HG02840 (cell line): ENCODE measurements around the gene PAK1IP1.
"Not testable (repeated sequence)": the region's sequence is repeated elsewhere in the genome, so short reads cannot be mapped to it uniquely, and the experiment has no call there.

Experiments used
- ATAC-seq: cut with Tn5 transposase; IDR thresholded peaks from one replicate; pipeline ENCODE4 v1.9.1; 2021; ENCODE audit warnings: mild to moderate bottlenecking, moderate library complexity, moderate number of reproducible peaks; ENCODE audit not compliant: unreplicated experiment, low FRiP score

PAK1IP1 gene

DNA sequence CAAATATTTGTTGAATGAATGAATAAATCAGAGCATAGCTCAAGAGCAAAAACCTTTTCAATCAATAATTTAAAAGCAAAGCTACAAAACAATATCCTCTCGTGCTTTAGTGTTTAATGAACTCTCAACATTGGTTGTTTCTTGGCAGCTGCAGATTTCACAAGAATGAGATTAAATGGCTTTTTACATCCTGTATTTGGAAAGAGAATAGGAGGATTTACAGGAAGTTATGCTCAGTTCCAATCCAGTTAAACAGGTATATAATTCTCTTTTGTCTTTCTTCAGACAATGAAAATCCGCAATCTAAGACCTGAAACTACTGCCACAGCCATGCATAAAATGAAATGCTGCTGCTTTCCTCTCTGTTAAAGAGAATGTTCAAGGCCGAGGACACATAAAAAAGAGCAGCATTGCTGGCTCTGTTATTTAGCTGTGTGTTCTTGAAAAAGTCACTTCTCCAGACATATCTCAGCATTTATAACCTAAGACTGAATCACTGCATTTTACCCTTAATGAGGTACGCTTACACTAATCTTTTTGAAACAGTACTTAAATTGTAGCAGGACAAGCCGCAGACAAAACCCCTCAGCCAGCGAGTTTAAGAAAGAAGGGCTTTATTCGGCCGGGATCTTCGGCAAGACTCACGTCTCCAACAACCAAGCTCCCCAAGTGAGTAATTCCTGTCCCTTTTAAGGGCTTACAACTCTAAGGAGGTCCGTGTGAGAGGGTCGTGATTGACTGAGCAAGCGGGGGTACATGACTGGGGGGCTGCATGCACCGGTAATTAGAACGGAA lies 3.9 kb upstream of the PAK1IP1 start:
- no peak for ATAC-seq

DNA sequence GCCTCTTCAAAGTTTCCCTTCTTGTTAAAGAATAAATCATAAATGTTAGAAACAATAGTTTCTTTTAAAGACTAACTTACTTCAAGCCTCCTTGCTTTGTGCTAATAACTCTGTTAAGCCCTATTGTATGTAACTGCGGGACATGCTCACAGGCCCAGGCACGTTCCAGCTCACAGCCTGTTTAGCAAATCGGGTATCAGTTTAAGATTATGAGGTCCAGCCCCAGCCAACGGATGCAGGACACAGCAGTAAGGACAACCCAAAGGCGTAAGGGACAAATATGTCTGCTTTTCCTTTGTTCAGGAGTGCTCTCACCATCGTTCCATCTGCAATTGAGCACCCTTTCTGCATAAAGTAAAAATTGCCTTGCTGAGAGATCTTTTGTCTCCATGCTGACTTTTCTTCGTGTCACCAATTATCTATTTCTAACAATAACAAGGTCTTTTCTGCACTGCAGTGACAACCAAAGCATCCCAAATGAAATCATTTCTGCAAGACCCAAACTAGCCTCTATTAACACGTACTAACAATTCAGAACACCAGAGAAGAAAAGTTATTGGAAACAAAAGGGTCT lies 1.7 kb upstream of the PAK1IP1 start:
- ATAC-seq = no peak

DNA sequence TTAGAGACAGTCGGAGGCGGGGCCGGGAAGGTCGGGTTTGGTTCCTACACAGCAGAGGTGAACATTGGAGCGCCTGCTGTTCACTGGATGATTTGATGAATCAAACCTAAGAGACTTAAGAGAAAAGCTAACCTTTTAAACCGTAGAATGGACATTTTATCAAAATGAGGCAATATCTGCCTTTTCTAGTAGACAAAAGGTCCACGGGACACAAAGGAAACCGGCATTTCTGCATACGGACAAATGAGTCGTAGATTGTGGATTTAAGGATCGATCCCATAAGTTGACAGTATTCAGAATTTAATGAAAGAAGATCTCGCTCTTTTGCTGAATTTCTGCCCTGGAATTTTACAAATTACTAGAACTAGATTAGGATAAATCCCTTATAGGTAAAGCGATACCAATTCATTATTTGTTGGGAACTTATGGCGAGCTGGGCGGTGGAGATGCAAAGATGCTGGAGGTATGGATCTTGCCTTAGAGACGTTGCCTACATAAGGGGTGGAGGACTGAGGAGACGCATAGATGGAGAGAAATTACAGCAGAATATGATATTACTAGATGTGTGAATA lies 400 bp downstream of the PAK1IP1 start:
- no peak for ATAC-seq

DNA sequence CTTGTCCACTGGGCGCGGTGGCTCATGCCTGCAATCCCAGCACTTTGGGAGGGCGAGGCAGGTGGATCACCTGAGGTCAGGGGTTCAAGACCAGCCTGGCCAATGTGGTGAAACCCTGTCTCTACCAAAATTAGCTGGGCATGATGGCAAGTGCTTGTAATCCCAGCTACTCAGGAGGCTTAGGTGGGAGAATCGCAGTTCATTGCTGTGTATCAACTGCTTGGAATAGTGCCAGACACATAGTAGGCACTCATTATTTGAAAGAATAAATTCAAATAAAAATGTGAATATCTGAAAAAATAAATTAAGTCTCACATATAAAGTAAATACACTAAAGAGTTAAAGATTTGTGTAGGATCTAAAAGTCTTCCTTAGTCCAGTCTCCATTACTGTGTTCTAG lies 1.9 kb downstream of the PAK1IP1 start:
- ATAC-seq = no peak

DNA sequence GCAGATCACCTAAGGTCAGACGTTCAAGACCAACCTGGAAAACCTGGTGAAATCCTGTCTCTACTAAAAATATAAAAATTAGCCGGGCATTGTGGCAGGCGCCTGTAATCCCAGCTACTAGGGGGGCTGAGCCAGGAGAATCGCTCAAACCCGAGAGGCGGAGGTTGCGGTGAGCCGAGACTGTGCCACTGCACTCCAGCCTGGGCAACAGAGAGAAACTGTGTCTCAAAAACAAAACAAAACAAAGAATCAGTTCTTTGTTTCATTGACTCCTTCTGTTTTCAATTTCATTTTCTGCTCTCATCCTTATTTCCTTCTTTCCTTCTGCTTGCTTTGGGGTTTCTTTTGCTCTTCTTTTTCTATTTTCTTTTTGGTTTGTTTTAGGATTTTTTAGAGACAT lies 19.2 kb downstream of the PAK1IP1 start:
- no peak for ATAC-seq

DNA sequence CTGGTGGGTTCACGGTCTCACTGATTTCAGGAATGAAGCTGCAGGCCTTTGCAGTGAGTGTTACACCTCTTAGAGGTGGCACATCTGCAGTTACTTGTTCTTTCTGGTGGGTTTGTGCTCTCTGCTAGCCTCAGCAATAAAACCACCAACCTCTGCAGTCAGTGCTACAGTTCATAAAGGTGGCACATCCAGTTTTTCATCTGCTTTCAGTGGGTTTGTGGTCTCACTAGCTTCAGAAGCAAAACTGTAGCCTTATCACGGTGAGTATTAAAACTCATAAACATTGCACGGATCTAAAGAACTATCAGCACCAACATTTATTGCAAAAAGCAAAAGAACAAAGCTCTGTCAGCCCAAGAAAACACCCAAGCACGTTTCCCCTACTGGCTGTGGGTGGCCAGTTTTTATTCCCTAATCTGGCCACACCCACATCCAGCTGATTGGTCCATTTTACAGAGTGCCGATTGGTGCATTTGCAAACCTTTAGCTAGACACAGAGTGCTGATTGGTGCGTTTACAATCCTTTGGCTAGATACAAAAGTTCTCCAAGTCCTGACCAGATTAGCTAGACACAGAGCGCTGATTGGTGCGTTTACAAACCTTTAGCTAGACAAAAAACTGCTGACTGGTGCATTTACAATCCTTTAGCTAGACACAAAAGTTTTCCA lies 24.7 kb downstream of the PAK1IP1 start:
- no peak for ATAC-seq

DNA sequence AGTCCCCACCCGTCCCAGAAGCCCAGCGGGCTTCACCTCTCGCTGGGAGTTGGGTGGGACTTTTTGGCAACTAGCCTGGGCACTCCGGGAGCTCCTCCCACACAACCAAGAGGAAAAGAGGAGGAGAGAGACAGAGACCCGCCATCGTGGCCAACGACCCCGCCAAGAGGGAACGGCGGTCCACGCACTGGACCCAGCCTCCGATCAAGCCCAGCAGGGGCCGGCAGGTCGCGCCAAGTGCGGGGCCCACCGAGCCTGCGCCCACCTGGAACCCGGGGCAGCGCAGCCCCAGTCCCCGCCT lies 25.1 kb downstream of the PAK1IP1 start:
- ATAC-seq = no peak

DNA sequence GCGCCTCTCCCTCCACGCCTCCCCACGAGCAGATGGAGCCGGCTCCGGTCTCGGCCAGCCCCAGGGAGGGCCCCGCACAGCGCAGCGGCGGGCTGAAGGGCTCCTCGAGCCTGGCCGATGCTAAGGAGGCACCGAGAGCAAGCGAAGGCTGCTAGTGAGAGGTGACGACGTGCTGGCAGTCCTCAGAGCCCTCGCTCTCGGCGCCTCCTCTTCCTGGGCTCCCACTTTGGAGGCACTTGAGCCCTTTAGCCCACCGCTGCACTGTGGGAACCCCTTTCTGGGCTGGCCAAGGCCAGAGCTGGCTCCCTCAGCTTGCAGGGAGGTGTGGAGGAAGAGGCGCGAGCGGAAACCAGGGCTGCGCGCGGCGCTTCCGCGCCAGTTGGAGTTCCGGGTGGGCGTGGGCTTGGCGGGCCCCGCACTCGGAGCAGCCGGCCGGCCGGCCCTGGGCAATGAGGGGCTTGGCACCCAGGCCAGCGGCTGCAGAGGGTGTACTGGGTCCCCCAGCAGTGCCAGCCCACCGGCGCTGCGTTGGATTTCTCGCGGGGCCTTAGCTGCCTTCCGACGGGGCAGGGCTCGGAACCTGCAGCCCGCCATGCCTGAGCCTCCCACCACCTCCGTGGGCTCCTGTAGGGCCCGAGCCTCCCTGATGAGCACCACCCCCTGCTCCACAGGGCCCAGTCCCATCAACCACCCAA lies 25.6 kb downstream of the PAK1IP1 start:
- no peak for ATAC-seq

DNA sequence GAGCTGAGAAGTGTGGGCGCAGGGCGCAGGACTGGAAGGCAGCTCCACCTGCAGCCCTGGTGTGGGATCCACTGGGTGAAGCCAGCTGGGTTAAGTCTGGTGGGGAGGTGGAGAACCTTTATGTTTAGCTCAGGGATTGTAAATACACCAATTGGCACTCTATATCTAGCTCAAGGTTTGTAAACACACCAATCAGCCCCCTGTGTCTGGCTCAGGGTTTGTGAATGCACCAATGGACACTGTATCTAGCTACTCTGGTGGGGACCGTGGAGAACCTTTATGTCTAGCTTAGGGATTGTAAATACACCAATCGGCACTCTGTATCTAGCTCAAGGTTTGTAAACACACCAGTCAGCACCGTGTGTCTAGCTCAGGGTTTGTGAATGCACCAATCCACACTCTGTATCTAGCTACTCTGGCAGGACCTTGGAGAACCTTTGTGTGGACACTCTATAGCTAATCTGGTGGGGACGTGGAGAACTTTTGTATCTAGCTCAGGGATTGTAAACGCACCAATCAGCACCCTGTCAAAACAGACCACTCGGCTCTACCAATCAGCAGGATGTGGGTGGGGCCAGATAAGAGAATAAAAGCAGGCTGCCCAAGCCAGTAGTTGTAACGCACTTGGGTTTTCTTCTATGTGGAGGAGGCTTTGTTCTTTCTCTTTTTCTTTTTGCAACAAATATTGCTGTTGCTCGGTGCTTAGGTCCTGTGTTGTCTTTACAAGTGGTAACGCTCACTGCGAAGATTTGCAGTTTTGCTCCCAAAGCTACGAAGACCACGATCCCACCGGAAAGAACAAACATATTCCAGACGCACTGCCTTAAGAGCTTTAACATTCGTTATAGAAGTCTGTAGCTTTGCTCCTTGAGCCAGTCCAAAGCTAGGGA lies 26.4 kb downstream of the PAK1IP1 start:
- ATAC-seq = not testable (repeated sequence)

DNA sequence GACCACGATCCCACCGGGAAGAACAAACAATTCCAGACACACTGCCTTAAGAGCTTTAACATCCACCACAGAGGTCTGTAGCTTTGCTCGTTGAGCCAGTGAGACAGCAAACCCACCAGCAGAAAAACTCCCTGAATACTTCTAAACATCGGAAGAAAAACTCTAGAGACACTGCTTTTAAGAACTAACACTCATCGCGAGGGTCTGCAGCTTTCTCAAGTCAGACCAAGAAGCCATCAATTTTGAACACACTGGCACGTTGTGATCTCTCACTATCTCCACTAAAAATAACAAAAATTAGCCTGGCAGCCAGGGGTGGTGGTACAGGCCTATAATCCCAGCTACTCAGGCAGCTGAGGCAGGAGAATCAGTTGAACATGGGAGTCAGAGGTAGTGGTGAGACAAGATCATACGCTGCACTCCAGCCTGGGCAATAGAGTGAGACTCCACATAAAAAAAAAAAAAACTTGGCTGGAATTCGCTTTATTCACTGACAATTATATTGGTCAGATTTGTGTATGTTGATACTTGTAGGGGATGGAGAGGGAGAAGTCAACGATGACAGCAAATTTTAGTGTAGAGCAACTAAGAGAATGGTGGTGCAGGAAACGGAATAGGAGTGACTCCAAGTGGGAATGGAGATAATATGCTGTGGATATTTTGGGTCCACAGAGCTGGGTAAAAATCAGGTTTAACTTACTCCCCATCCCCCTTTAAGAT lies 27.2 kb downstream of the PAK1IP1 start:
- no peak for ATAC-seq

DNA sequence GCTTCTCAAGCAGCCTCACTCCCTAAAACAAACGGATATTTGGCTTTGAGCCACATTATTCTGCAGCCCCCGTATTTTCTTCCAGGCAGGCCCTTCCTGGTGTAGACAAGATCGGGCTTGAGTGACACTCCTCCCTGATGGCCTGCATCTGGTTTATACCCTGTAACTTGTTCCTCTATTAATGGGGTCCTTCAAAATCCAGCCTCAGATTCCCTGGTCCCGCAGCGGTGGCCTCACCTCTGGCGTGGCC lies 27.7 kb downstream of the PAK1IP1 start:
- ATAC-seq = no peak

DNA sequence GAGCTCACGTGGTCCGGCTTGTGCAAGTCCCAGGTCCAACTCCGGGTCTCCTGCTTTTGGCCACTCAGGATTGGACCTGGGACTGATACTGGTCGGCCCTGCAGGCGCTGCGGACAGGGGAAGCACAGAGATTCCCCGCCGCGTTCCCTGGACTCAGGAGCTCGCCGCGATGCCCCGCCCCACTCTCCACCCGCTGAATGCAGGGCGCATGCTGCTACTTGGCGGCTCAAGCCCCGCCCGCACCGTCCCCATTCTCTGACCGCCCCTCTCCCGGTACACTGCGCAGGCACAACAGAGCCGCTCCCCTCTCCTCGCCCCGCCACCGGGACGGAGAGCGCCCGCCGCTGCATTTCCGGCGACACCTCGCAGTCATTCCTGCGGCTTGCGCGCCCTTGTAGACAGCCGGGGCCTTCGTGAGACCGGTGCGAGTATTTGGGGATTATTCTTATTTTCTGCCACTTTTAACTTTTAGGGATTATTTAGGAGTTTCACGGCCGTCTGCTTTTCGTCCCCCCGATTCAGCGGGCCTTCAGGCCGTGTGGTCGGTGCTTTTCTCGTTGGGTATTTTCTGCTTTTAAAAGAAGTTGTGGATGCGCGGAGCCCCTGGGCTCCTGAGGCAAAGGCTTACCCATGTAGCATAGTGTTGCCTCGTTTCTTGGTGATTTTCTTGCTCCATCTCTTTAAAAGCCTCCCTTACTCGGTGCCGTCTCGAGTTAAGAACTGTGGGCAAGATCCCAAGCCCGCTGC lies 28.2 kb downstream of the PAK1IP1 start, which contains the start of gene TMEM14C:
Gene TMEM14C, plus strand, starts transcription at position 251 of the 747 bp plus-strand sequence. CDS start 1,544 bp downstream, outside the sequence.
- ATAC-seq = peak; percentile 99

DNA sequence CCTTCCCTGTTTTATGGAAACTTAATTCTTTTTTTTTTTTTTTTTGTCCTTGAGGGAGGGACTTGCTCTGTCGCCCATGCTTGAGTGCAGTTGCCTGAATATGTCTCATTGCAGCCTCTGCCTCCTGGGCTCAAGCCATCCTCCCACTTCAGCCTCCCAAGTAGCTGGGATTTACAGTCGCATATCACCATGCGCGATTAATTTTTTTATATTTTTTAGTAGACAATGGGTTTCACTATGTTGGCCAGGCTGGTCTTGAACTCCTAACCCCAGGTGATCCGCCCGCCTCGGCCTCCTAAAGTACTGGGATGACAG lies 28.8 kb downstream of the PAK1IP1 start:
- ATAC-seq = no peak

DNA sequence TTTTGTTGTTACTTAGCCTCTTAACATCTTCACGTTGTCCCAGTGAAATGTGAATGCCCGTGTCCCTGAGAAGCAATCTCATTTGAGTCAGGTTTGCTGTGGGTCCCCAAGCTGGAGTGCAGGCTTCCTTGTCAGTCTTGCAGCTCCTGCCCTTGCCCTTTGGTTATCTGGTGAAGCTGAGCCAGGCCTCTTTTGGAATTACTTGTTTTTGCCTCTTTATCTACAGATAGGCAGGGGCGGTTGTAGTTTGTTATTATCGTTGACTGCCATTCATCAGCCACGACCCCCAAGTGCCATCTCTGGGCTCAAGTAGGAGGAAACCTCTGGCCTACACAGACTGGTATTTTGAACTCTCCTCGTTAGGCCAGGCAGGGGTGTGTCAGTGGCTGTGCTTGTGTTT lies 30.3 kb downstream of the PAK1IP1 start:
- no peak for ATAC-seq

DNA sequence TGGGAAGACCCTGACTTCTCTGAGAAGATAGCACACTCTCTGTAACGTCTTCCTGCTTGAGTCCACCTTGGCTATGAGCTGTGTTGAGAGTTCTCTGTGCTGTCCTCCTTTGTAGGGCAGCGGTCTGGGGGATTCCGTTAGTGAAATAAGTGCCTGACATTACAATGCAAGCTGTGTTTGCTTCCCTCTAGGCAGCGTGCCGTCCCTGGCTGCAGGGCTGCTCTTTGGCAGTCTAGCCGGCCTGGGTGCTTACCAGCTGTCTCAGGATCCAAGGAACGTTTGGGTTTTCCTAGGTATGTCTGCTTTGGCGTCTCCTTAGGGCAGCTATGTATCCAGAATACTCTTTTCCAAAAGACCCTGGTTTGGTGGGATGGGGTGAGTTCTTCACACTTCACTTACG lies 30.9 kb downstream of the PAK1IP1 start:
- no peak for ATAC-seq

DNA sequence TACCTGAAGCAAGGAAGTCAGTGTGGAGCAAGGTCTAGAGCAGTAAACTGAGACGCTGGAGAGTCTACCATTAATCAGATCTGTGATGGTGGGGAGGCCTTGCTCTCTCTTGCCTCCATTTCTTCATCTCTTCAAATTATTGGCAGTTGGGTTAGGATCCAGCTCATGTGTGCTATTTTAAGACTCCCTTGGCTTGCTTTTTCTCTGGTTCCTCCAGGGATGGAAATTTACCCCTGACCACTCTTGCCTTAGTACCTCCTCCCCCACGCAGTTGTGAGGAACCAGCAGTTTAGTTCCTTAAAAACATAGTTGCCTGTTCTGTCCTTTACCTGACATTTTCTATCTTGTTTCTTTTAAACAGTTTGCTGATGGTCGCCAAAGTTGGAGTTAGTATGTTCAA lies 35.5 kb downstream of the PAK1IP1 start:
- no peak for ATAC-seq

DNA sequence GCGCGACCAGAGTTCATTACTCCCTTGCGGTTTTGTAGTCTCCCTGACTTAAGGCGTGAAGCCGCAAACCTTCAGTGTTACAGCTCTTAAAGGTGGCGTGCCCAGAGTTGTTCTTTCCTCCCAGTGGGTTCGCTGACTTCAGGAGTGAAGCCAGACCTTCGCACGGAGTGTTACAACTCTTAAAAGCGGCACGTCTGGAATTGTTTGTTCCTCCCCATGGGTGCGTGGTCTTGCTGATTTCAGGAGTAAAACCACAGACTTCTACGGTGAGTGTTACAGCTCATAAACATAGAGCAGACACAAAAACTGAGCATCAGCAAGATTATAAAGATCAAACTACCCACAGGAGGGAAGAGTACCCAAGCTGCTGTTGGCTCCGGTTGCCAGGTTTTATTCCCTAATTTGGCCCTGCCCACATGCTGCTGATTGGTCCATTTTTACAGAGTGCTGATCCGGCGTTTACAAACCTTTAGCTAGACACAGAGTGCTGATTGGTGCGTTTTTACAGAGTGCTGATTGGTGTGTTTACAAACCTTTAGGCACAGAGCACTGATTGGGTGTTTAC lies 38.5 kb downstream of the PAK1IP1 start:
- no peak for ATAC-seq

DNA sequence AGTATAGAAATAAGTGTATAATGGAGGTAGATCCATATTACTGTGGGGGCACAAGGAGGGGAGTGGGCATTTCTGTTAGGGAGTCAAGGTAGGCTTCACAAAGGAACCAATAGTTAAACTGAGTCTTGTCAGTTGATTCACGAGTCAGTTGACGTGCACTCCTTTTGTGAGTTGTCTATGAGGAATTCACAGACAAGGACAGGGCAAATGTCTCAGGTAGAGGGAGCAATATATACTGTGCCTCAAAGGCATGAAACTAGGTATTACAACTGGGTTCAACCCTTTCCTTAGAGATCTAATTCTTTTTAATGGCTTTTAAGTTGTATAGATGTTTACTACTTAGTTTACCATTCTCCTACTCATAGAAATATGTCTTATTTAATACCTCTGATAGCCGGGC lies 39.1 kb downstream of the PAK1IP1 start:
- no peak for ATAC-seq

DNA sequence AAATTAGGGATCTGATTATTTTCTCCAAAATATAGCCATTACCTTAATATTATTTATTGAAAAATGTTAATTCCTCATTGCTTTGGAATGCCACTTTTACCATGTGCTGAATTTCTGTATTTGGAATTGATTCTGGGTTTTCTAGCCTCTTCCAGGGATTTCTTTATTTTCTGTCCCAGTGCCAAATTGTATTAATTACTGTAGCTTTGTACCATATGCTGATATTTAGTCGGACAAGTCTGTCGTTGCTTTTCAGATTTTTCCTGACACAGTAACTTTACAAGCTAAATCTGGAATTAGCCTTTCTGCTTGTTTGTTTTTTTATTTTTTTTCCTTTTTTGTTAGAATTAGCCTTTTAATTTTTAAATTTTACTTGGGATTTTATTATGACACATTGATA lies 42.0 kb downstream of the PAK1IP1 start:
- ATAC-seq = no peak
